ENCODE measurements around the gene MBP. TPM values are rescaled to one million over a fixed set of nuclear protein-coding genes. Genes with fewer than 3 reads are reported as not detected.

Gene MBP
- total RNA-seq, 1 donor from 2014 or later, result 54.3 TPM

- Mint-ChIP-seq H3K27me3 (ENCODE audit: low read depth) (no peaks in the 10 kb centered on the region), H3K4me1 (ENCODE audit: low read depth) (peaks cover 8% of the 10 kb centered on the region), H3K36me3 (ENCODE audit: low read depth) (peaks cover 76% of the 10 kb centered on the region), H3K4me3 (ENCODE audit: low read depth) (no peak overlapping the region), H3K27ac (no peak overlapping the region), H3K9me3 (no peaks in the 10 kb centered on the region)
- DNase-seq (ENCODE audit: low spot score), result no peak
- intact Hi-C loops (cut with micrococcal nuclease), result no loop called here
Measured at GRCh38 chr18:77015771-77016710, 116.5 kb downstream of the MBP start.

GRCh38 chr18:77015169-77015568, 117.4 kb downstream of the MBP start:
- Mint-ChIP-seq H3K36me3 (ENCODE audit: low read depth) (peaks cover 80% of the 10 kb centered on the region), H3K4me3 (ENCODE audit: low read depth) (no peak overlapping the region), H3K27me3 (ENCODE audit: low read depth) (no peaks in the 10 kb centered on the region), H3K27ac (peak overlapping the region; percentile 5), H3K9me3 (no peaks in the 10 kb centered on the region), H3K4me1 (ENCODE audit: low read depth) (peaks cover 8% of the 10 kb centered on the region)
- DNase-seq (ENCODE audit: low spot score), result no peak
- intact Hi-C loops (cut with micrococcal nuclease), result no loop called here

GRCh38 chr18:77014538-77014937, 118.0 kb downstream of the MBP start:
- Mint-ChIP-seq H3K27ac (no peak overlapping the region), H3K9me3 (no peaks in the 10 kb centered on the region), H3K4me1 (ENCODE audit: low read depth) (peaks cover 8% of the 10 kb centered on the region), H3K27me3 (ENCODE audit: low read depth) (no peaks in the 10 kb centered on the region), H3K4me3 (ENCODE audit: low read depth) (no peak overlapping the region), H3K36me3 (ENCODE audit: low read depth) (peaks cover 78% of the 10 kb centered on the region)
- DNase-seq (ENCODE audit: low spot score), result no peak
- intact Hi-C loops (cut with micrococcal nuclease), result no loop called here

- H3K27ac Mint-ChIP-seq, result peak overlapping the region; percentile 17
- H3K4me1 Mint-ChIP-seq (ENCODE audit: low read depth), result peaks cover 8% of the 10 kb centered on the region
- DNase-seq (ENCODE audit: low spot score), result no peak
- H3K4me3 Mint-ChIP-seq (ENCODE audit: low read depth), result no peak overlapping the region
- peaks cover 73% of the 10 kb centered on the region for H3K36me3 Mint-ChIP-seq (ENCODE audit: low read depth)
- intact Hi-C loops (cut with micrococcal nuclease), result no loop called here
- H3K9me3 Mint-ChIP-seq, result no peaks in the 10 kb centered on the region
- H3K27me3 Mint-ChIP-seq (ENCODE audit: low read depth), result no peaks in the 10 kb centered on the region
Measured at GRCh38 chr18:77013811-77014521, 118.6 kb downstream of the MBP start.

- Mint-ChIP-seq H3K36me3 (ENCODE audit: low read depth) (peaks cover 63% of the 10 kb centered on the region), H3K4me1 (ENCODE audit: low read depth) (peaks cover 5% of the 10 kb centered on the region), H3K27ac (no peak overlapping the region), H3K27me3 (ENCODE audit: low read depth) (no peaks in the 10 kb centered on the region), H3K9me3 (no peaks in the 10 kb centered on the region), H3K4me3 (ENCODE audit: low read depth) (no peak overlapping the region)
- DNase-seq (ENCODE audit: low spot score), result no peak
- intact Hi-C loops (cut with micrococcal nuclease), result no loop called here
Measured at GRCh38 chr18:77012806-77013541, 119.6 kb downstream of the MBP start.

GRCh38 chr18:77012120-77012519, 120.5 kb downstream of the MBP start:
- DNase-seq (ENCODE audit: low spot score), result no peak
- intact Hi-C loops (cut with micrococcal nuclease), result no loop called here
- H3K36me3 Mint-ChIP-seq (ENCODE audit: low read depth), result peaks cover 61% of the 10 kb centered on the region
- no peaks in the 10 kb centered on the region for H3K9me3 Mint-ChIP-seq
- no peaks in the 10 kb centered on the region for H3K27me3 Mint-ChIP-seq (ENCODE audit: low read depth)
- H3K4me1 Mint-ChIP-seq (ENCODE audit: low read depth), result peaks cover 9% of the 10 kb centered on the region
- H3K27ac Mint-ChIP-seq, result no peak overlapping the region
- H3K4me3 Mint-ChIP-seq (ENCODE audit: low read depth), result no peak overlapping the region

- no peak for DNase-seq (ENCODE audit: low spot score)
- Mint-ChIP-seq H3K27ac (no peak overlapping the region), H3K27me3 (ENCODE audit: low read depth) (no peaks in the 10 kb centered on the region), H3K4me3 (ENCODE audit: low read depth) (no peak overlapping the region), H3K9me3 (no peaks in the 10 kb centered on the region), H3K4me1 (ENCODE audit: low read depth) (peaks cover 15% of the 10 kb centered on the region), H3K36me3 (ENCODE audit: low read depth) (peaks cover 42% of the 10 kb centered on the region)
- intact Hi-C loops (cut with micrococcal nuclease), result no loop called here
Measured at GRCh38 chr18:77009675-77010074, 122.9 kb downstream of the MBP start.

GRCh38 chr18:77008576-77009315, 123.8 kb downstream of the MBP start:
- Mint-ChIP-seq H3K4me3 (ENCODE audit: low read depth) (no peak overlapping the region), H3K36me3 (ENCODE audit: low read depth) (peaks cover 40% of the 10 kb centered on the region), H3K4me1 (ENCODE audit: low read depth) (peaks cover 24% of the 10 kb centered on the region), H3K27ac (no peak overlapping the region), H3K27me3 (ENCODE audit: low read depth) (no peaks in the 10 kb centered on the region), H3K9me3 (no peaks in the 10 kb centered on the region)
- DNase-seq (ENCODE audit: low spot score), result no peak
- intact Hi-C loops (cut with micrococcal nuclease), result no loop called here

GRCh38 chr18:77008006-77008405, 124.6 kb downstream of the MBP start:
- no peak overlapping the region for H3K4me3 Mint-ChIP-seq (ENCODE audit: low read depth)
- H3K27me3 Mint-ChIP-seq (ENCODE audit: low read depth), result no peaks in the 10 kb centered on the region
- peaks cover 27% of the 10 kb centered on the region for H3K4me1 Mint-ChIP-seq (ENCODE audit: low read depth)
- no peak overlapping the region for H3K27ac Mint-ChIP-seq
- no peak for DNase-seq (ENCODE audit: low spot score)
- peaks cover 34% of the 10 kb centered on the region for H3K36me3 Mint-ChIP-seq (ENCODE audit: low read depth)
- H3K9me3 Mint-ChIP-seq, result no peaks in the 10 kb centered on the region
- intact Hi-C loops (cut with micrococcal nuclease), result no loop called here

- peaks cover 29% of the 10 kb centered on the region for H3K4me1 Mint-ChIP-seq (ENCODE audit: low read depth)
- intact Hi-C loops (cut with micrococcal nuclease), result no loop called here
- H3K9me3 Mint-ChIP-seq, result no peaks in the 10 kb centered on the region
- H3K27ac Mint-ChIP-seq, result no peak overlapping the region
- no peak for DNase-seq (ENCODE audit: low spot score)
- peaks cover 30% of the 10 kb centered on the region for H3K36me3 Mint-ChIP-seq (ENCODE audit: low read depth)
- H3K27me3 Mint-ChIP-seq (ENCODE audit: low read depth), result no peaks in the 10 kb centered on the region
- no peak overlapping the region for H3K4me3 Mint-ChIP-seq (ENCODE audit: low read depth)
Measured at GRCh38 chr18:77007251-77007650, 125.3 kb downstream of the MBP start.

- no peak overlapping the region for H3K4me3 Mint-ChIP-seq (ENCODE audit: low read depth)
- intact Hi-C loops (cut with micrococcal nuclease), result no loop called here
- H3K36me3 Mint-ChIP-seq (ENCODE audit: low read depth), result peaks cover 23% of the 10 kb centered on the region
- no peaks in the 10 kb centered on the region for H3K9me3 Mint-ChIP-seq
- H3K27ac Mint-ChIP-seq, result no peak overlapping the region
- DNase-seq (ENCODE audit: low spot score), result no peak
- no peaks in the 10 kb centered on the region for H3K27me3 Mint-ChIP-seq (ENCODE audit: low read depth)
- H3K4me1 Mint-ChIP-seq (ENCODE audit: low read depth), result peaks cover 28% of the 10 kb centered on the region
Measured at GRCh38 chr18:77006305-77007175, 126.0 kb downstream of the MBP start.
